HS-5 (cell line): ENCODE results near the gene UAP1L1.
"Not testable (repeated sequence)": the region's sequence is repeated elsewhere in the genome, so short reads cannot be mapped to it uniquely, and the experiment has no call there.

Experiments used
- DNase-seq: peaks from one replicate; pipeline ENCODE4 v3.0.0-alpha.2; 2012; ENCODE audit warnings: low read depth

The UAP1L1 gene

GRCh38 chr9:137114613-137115393, 37.5 kb downstream of the UAP1L1 start, which contains the start of gene DPP7:
TSS of gene DPP7 (minus strand) at chr9:137114733. CDS start at chr9:137114713, 20 bp downstream.
- DNase-seq = no peak

GRCh38 chr9:137115394-137116026, 38.2 kb downstream of the UAP1L1 start:
- DNase-seq = no peak

GRCh38 chr9:137116027-137116507, 38.8 kb downstream of the UAP1L1 start:
- DNase-seq = no peak

DNA sequence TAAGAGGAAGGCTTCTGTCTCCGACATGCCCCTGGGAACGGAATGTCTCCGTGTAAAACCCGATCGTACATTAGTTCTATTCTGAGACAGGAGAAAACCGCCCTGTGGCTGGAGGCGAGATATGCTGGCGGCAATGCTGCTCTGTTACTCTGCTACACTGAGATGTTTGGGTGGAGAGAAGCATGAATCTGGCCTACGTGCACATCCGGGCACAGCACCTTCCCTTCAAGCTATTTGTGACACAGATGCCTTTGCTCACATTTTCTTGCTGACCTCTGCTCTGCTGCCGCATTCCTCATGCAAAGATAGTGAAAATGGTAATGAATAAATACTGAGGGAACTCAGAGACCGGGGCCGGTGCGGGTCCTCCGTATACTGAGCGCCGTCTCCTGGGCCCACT, 39.4 kb downstream of the UAP1L1 start:
- DNase-seq = no peak

DNA sequence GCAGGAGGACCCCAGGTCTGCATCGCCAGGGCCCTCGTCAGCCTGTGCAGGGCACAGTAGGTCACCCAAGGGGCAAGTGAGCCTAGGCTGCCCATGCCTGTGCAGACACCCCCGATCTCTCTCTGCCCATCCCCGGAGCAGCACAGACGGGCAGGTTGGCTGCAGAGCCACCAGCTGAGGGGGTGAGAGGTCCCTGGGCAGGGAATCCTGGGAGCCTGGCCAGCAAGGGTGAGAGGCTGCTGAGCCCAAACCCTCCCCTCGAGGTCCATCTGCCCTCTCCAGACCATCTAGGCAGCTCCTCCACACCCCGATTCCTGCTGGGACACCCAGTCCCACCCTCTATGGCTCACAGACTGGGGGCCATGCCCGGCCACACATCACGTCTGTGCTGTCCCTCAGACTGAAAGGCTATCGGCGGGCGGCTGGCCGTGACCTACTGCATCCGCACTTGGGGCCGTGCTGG, 40.0 kb downstream of the UAP1L1 start:
- no peak for DNase-seq

- DNase-seq = not testable (repeated sequence)
These were observed 40.8 kb downstream of the UAP1L1 start for GRCh38 chr9:137118092-137118603.

GRCh38 chr9:137121927-137122795, 44.8 kb downstream of the UAP1L1 start:
- DNase-seq = not testable (repeated sequence)

- DNase-seq = not testable (repeated sequence)
These were observed 45.6 kb downstream of the UAP1L1 start for GRCh38 chr9:137122796-137123467.

DNA sequence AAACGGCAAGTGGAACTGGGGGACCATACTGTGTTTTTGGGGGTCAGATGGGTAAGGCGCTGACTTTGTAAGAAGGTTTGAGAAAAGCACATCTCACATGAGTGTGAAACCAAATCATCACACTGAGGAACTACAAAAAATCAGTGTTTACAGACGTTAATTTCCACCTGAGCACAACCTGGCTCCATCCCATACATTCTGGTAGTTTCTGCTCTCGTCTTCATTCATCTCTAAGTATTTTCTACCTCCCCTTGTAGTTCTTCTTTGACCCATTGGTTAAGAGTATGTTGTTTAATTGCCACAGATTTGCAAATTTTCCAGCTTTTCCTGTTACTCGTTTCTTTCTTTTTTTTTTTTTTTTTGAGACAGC, 46.1 kb downstream of the UAP1L1 start:
- no peak for DNase-seq

GRCh38 chr9:137123952-137124462, 46.7 kb downstream of the UAP1L1 start:
- DNase-seq = not testable (repeated sequence)

DNA sequence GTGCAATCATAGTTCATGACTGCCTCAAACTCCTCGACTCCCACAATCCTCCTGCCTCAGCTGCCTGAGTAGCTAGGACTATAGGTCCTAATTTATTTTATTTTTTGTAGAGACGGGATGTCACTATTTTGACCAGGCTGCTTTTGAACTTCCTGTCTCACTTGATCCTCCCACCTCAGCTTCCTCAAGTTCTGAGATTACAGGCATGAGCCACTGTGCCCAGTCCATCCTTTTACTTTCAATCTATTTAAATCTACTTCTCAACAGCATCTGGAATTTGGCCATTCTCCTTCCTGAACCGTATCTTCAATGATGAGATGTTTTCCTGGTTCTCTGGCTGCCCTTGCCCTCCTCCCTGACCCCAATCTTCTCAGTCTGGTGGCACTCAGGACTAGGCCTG, 49.5 kb downstream of the UAP1L1 start:
- DNase-seq = no peak

DNA sequence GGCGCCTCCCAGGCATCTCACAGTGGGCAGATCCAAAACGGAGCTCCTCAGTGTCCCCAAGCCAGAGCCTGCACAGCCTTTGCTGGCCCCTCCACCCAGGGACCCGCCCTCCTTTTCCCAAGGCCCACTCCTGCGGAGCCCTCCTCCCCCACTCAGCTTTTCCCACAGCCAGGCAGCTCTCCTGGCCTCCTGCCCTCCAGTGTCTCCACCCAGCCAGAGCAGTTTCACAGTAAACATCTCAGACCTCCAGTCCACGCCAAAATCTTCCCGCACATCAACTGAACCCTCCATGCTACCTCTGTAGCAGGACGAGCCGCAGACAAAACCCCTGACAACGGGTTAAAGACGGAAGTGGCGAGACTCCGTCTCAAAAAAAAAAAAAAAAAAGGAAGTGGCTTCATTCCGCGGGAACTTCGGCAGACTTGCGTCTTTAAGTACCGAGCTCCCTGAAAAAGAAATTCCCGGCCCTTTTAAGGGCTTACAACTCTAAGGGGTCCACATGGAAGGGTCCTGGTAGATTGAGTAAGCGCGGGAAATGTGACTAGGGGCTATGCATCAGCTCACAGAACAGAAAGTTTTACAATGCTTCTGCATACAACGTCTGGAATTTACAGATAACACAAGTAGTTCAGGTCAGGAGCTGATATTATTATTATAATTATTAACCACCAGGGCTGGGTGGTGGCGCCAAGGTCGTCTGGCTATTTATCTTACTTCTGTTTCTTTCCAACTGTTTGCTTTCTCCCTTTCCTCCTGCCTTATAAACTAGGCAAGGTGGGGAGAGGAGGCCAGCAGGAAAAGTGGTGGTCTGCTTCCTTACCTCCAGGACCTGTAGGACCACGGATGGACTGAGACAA, 50.2 kb downstream of the UAP1L1 start:
- no peak for DNase-seq

DNA sequence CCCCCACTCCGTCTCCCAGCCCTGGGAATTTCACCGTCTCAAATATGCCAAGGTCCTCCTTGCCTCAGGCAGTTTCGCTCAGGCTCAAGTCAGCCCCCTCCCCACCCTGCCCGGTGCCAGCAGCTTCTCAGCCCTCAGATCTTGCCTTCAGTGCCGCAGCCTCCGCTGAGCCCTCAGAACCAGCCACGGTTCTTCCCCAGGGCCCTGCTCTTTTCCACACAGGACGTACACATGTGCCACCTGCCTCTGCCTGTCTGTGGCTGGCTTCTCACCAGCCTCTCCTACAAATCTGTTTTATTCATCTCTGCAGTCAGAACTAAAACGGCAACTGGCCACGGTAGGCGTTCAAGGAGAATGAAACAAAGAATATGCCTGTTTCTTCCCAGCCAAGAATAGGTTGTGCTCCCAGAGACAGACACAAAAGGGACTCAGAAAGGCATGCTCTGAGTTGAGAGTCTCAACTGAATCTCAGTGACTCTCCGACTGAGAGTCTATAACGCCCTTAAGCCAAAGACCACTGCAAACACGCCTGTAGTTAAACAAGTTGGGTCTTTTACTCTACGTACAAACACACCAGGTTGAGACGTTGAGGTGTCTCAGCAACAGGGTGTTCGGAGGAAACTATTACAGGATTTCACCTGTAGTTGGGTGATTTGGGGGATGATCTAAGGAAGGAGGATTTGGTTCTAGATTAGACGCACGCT, 51.0 kb downstream of the UAP1L1 start:
- no peak for DNase-seq

GRCh38 chr9:137128862-137129455, 51.6 kb downstream of the UAP1L1 start:
- no peak for DNase-seq

GRCh38 chr9:137129456-137130175, 52.3 kb downstream of the UAP1L1 start:
- peak; percentile 63 for DNase-seq

DNA sequence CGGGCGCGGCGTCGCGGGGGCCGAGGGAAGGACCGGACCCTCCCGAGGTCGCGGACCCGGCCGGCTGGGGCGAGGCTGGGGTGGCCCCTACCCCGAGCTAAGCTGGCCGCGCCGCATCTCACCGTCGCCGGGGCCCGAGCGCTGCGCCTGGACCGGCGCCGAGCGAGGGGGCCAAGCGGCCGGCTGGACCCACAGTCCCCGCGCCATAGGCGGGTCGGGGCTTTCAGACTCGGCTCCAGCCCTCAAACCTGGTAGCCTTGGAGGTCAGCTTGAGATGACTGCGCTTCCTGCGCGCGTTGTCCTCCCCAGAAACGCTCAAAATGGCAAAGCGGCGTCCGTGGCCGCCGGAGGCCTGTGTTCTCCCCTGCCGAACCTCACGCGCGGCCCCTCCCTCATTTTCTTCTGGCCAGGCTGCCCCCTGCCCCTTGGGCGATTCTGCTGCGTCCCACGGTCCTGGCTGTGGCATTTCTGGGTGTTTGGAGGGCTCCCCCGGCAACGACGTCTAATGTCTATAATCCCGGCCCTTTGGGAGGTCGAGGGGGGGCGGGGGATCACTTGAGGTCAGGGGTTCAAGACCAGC, 52.9 kb downstream of the UAP1L1 start:
- no peak for DNase-seq
